Measurements from ENCODE around the gene SBF2.
"Not testable (repeated sequence)": the region's sequence is repeated elsewhere in the genome, so short reads cannot be mapped to it uniquely, and the experiment has no call there.

The SBF2 gene

DNA sequence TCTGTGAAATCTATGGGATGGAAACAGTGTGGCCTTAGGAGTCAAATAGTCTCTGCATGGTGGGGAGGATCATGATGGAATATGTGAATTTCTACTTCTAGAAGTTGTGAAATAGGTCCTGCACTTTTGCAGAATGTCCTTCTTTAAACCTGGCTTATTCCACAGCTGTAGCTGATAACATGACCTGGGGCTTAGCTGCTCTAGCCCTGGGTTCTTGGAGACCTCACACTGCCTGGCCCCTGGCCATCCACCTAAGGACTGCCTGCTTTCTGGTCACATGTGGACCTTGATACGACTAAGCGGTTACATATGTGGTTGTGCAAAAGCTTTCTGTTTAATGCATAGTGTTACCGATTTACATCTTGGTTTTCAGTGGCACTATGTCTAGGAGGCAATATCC is 541.9 kb downstream of the SBF2 start:
- no peak overlapping the region for H3K4me3 ChIP-seq (ENCODE audit: low read depth, low read length)
- TF ChIP-seq, protein P1, sequence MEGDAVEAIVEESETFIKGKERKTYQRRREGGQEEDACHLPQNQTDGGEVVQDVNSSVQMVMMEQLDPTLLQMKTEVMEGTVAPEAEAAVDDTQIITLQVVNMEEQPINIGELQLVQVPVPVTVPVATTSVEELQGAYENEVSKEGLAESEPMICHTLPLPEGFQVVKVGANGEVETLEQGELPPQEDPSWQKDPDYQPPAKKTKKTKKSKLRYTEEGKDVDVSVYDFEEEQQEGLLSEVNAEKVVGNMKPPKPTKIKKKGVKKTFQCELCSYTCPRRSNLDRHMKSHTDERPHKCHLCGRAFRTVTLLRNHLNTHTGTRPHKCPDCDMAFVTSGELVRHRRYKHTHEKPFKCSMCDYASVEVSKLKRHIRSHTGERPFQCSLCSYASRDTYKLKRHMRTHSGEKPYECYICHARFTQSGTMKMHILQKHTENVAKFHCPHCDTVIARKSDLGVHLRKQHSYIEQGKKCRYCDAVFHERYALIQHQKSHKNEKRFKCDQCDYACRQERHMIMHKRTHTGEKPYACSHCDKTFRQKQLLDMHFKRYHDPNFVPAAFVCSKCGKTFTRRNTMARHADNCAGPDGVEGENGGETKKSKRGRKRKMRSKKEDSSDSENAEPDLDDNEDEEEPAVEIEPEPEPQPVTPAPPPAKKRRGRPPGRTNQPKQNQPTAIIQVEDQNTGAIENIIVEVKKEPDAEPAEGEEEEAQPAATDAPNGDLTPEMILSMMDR (IDR thresholded peaks at IDR 0.05; ENCODE audit: low read depth, low read length, missing control alignments), result no peak
- no peak for DNase-seq (ENCODE audit: low read depth)

DNA sequence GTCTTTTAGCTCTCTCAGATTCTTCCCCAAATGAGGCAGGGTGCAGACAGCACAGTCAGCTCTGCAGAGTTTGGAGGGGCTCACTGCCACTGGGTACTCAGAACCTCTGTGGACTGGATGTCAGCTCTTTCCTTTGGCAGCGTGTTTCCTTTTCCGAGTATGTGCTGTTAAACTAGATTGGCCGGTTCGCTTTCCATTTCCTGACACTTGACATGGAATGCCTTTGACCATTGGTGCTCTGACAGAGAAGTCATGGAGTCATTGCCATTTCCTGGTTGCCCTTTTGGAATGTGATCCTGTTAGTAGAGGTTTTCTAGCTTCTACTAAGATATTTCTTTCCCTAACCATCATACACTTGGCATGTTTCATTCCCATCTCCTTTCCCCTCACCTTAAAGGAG is 543.5 kb downstream of the SBF2 start:
- DNase-seq (ENCODE audit: low read depth), result no peak
- TF ChIP-seq, protein P1 (IDR thresholded peaks at IDR 0.05; ENCODE audit: low read depth, low read length, missing control alignments), result no peak
- no peak overlapping the region for H3K4me3 ChIP-seq (ENCODE audit: low read depth, low read length)

DNA sequence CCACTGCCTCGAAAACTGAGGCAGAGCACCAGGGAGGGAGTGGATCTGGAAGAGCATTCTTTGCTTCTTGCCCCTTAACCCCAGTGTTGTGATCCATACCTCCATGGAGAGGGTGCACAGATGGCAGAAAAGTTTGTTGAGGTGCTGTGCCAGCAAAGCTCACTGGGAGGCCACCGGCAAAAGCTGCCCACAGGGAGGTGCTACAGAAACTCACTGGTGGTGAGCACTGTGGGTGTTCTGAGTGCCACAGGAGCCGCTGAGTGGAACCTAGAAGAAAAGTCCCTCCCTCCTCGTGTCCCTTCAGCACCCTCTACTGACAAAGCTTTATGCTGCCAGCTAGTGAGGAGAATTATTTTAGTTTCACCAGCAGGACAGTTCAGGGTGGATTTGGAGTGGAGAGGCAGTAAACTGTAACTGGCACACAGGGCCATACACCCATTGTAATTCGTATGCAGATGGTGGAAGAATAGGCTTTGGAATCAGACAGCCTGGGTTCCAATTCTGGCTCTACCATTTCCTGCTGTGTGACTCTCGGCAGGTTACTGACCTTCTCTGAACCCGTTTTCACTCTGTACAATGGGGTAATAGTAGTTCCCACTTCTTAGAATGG is 545.6 kb downstream of the SBF2 start:
- TF ChIP-seq, protein P1 (IDR thresholded peaks at IDR 0.05; ENCODE audit: low read depth, low read length, missing control alignments), result peak; percentile 77
- peak; percentile 81 for DNase-seq (ENCODE audit: low read depth)
- no peak overlapping the region for H3K4me3 ChIP-seq (ENCODE audit: low read depth, low read length)

DNA sequence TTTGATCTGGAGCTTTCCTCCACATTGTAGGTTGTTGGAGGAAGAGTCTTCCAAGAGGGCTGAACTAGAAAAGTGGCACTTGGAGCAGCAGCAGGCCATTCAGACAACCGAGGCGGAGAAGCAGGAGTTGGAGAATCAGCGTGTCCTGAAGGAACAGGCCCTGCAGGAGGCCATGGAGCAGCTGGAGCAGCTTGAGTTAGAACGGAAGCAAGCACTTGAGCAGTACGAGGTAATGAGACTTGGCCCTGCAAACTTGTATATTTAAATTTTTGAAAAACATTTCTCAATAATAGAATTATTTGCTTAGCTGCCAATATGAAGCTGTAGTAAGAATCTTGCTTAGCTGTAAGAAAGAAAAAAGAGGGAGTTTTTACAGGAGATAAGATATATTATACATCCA is 546.2 kb downstream of the SBF2 start:
- no peak overlapping the region for H3K4me3 ChIP-seq (ENCODE audit: low read depth, low read length)
- DNase-seq (ENCODE audit: low read depth), result no peak
- TF ChIP-seq, protein P1 (IDR thresholded peaks at IDR 0.05; ENCODE audit: low read depth, low read length, missing control alignments), result no peak

DNA sequence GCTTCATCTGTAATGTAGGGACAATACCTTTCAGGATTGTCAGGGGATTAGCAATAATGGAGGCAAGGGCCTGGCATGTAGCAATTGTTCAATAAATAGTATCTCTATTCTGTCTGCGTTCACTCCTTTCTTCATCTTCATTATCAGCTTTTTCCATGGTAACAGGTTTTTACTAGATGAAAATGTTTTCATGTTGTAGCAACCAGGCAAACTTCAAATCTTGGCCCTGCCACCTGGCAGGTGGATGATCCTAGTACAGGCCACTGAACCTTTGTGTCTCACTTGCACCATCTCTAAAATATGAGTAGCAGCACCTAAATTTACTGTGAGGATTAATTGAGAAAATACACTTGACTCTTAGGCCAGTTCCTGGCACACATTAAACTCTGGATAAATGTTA is 546.8 kb downstream of the SBF2 start:
- DNase-seq (ENCODE audit: low read depth), result no peak

DNA sequence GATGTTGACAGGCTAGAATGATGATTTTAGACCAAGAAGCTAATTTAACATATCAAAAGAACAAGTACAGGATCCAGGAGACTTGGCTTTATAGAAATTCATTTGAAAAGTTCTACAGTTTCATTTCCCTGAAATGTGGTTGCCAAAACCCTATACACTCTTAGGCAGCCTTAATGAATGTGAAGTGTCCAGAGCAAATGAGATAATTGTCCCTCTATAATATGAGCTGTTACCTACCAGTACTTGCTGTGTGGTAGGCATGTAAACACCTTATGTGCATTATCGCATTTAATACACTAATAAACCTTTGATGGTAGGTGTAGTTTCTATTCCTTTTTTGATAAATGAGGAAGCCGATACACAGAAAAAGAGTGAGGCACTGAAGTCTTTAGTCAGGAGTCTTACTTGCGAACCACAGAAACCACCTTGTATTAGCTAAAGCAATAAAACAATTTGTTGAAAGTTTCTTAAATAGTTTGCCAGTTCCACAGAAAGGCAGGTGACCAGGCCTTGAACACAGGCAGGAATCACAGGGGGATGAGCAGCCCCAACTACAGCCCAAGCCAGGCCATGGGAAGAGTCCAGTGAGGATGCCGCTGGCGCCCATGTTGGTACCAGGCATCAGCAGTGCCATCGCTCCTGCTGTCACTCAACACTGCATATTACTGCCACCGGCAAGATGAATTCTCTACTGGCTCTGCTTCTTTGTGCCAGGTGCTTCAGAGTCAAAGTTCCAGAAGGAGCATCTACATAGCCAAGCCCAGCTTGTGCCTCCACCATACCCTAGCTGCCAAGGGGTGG is 548.4 kb downstream of the SBF2 start:
- no peak overlapping the region; the same call in 1 of the 2 replicates for H3K4me3 ChIP-seq (ENCODE audit: low read depth, low read length)
- TF ChIP-seq, protein P1 (IDR thresholded peaks at IDR 0.05; ENCODE audit: low read depth, low read length, missing control alignments), result no peak

More for the DNA sequence above, 546.8 kb downstream of the SBF2 start:
- no peak overlapping the region for H3K4me3 ChIP-seq (ENCODE audit: low read depth, low read length)
- TF ChIP-seq, protein P1 (IDR thresholded peaks at IDR 0.05; ENCODE audit: low read depth, low read length, missing control alignments), result no peak

DNA sequence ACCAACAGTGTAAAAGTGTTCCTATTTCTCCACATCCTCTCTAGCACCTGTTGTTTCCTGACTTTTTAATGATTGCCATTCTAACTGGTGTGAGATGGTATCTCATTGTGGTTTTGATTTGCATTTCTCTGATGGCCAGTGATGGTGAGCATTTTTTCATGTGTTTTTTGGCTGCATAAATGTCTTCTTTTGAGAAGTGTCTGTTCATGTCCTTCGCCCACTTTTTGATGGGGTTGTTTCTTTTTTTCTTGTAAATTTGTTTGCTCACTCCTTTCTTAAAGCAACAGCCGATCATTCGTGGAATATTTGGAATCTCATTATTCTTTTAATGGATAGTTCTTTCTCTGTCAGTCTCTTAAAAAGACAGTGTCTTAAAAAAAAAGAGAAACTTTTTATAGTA is 550.5 kb downstream of the SBF2 start:
- not testable (repeated sequence) for DNase-seq (ENCODE audit: low read depth); H3K4me3 ChIP-seq (ENCODE audit: low read depth, low read length)

More for the DNA sequence above, 548.4 kb downstream of the SBF2 start:
- no peak for DNase-seq (ENCODE audit: low read depth)
